ENCODE results near the gene BTBD19. TPM values are rescaled to one million over a fixed set of nuclear protein-coding genes. Genes with fewer than 3 reads are reported as not detected.

Gene BTBD19
- total and polyA plus RNA-seq, 4 donors = 5.1 to 41.1 (median 36.9) TPM

GRCh38 chr1:44842486-44842861 lies 34.2 kb downstream of the BTBD19 start:
- 64% methylated on average over 16 of the region's 16 CpGs for WGBS, 2 donors

GRCh38 chr1:44842862-44843655 lies 34.7 kb downstream of the BTBD19 start, which contains the start of gene PTCH2:
Gene PTCH2, minus strand, starts transcription at chr1:44843253. Its CDS starts 321 bp downstream, at chr1:44842932.
- Histone ChIP-seq H3K4me1 (ENCODE audit: control insufficient read depth in 1 of 2, insufficient read depth in 2 of 2, low read length in 2 of 2) (no peaks in the 10 kb centered on the region), H3K27me3 (ENCODE audit: control insufficient read depth in 1 of 2, insufficient read depth in 2 of 2, low read length in 1 of 2) (no peaks in the 10 kb centered on the region), H3K27ac (ENCODE audit: low read depth in 1 of 2, low read length in 2 of 2) (no peak within 1 kb of the TSS), H3K4me3 (ENCODE audit: low read length in 2 of 2) (peak within 1 kb of the TSS; percentile 27 to 76), H3K9me3 (ENCODE audit: control insufficient read depth, low read length) (no peaks in the 10 kb centered on the region), H3K36me3 (ENCODE audit: control insufficient read depth in 1 of 2, insufficient read depth in 2 of 2, low read length in 1 of 2) (no peaks in the 10 kb centered on the region)
- intact Hi-C loops (cut with DNase I) = loop anchor here in 1 of 2 donors (5.0 kb wide), 1 partner anchor 459 kb away; no protein-coding TSS in a partner anchor
- DNase-seq (peak; percentile 82 to 93), ATAC-seq (ENCODE audit: low FRiP score) (peak; percentile 87)
- 1% methylated on average over 51 to 72 of the region's 72 CpGs for WGBS, 2 donors

More at GRCh38 chr1:44842486-44842861, 34.2 kb downstream of the BTBD19 start:
- Histone ChIP-seq H3K27ac (ENCODE audit: low read depth in 1 of 2, low read length in 2 of 2) (no peak overlapping the region), H3K27me3 (ENCODE audit: control insufficient read depth in 1 of 2, insufficient read depth in 2 of 2, low read length in 1 of 2) (no peaks in the 10 kb centered on the region), H3K4me1 (ENCODE audit: control insufficient read depth in 1 of 2, insufficient read depth in 2 of 2, low read length in 2 of 2) (no peaks in the 10 kb centered on the region), H3K9me3 (ENCODE audit: control insufficient read depth, low read length) (no peaks in the 10 kb centered on the region), H3K36me3 (ENCODE audit: control insufficient read depth in 1 of 2, insufficient read depth in 2 of 2, low read length in 1 of 2) (no peaks in the 10 kb centered on the region), H3K4me3 (ENCODE audit: low read length in 2 of 2) (peak overlapping the region; percentile 27 to 76)
- DNase-seq (no peak), ATAC-seq (ENCODE audit: low FRiP score) (peak; percentile 29)
- intact Hi-C loops (cut with DNase I) = loop anchor here in 1 of 2 donors (5.0 kb wide), 1 partner anchor 460 kb away; no protein-coding TSS in a partner anchor

GRCh38 chr1:44846985-44847384 lies 38.7 kb downstream of the BTBD19 start:
- ATAC-seq (ENCODE audit: low FRiP score) (no peak), DNase-seq (no peak)
- WGBS, 2 donors = 69% methylated on average over 1 of the region's 1 CpG
- Histone ChIP-seq H3K27ac (ENCODE audit: low read depth in 1 of 2, low read length in 2 of 2) (no peak overlapping the region), H3K27me3 (ENCODE audit: control insufficient read depth in 1 of 2, insufficient read depth in 2 of 2, low read length in 1 of 2) (no peaks in the 10 kb centered on the region), H3K4me3 (ENCODE audit: low read length in 2 of 2) (no peak overlapping the region), H3K9me3 (ENCODE audit: control insufficient read depth, low read length) (no peaks in the 10 kb centered on the region), H3K4me1 (ENCODE audit: control insufficient read depth in 1 of 2, insufficient read depth in 2 of 2, low read length in 2 of 2) (no peaks in the 10 kb centered on the region), H3K36me3 (ENCODE audit: control insufficient read depth in 1 of 2, insufficient read depth in 2 of 2, low read length in 1 of 2) (no peaks in the 10 kb centered on the region)
- intact Hi-C loops (cut with DNase I) = no loop called here

GRCh38 chr1:44847845-44848244 lies 39.5 kb downstream of the BTBD19 start:
- 73% methylated on average over 1 of the region's 1 CpG for WGBS, 2 donors
- Histone ChIP-seq H3K9me3 (ENCODE audit: control insufficient read depth, low read length) (no peaks in the 10 kb centered on the region), H3K4me3 (ENCODE audit: low read length in 2 of 2) (no peak overlapping the region), H3K27me3 (ENCODE audit: control insufficient read depth in 1 of 2, insufficient read depth in 2 of 2, low read length in 1 of 2) (no peaks in the 10 kb centered on the region), H3K36me3 (ENCODE audit: control insufficient read depth in 1 of 2, insufficient read depth in 2 of 2, low read length in 1 of 2) (no peaks in the 10 kb centered on the region), H3K4me1 (ENCODE audit: control insufficient read depth in 1 of 2, insufficient read depth in 2 of 2, low read length in 2 of 2) (no peaks in the 10 kb centered on the region), H3K27ac (ENCODE audit: low read depth in 1 of 2, low read length in 2 of 2) (no peak overlapping the region)
- DNase-seq = no peak
- intact Hi-C loops (cut with DNase I) = no loop called here
- no peak for ATAC-seq (ENCODE audit: low FRiP score)

GRCh38 chr1:44848456-44849181 lies 40.3 kb downstream of the BTBD19 start:
- ATAC-seq (ENCODE audit: low FRiP score) (no peak), DNase-seq (no peak)
- 80 to 86% methylated on average over 7 of the region's 7 CpGs for WGBS, 2 donors
- intact Hi-C loops (cut with DNase I) = no loop called here
- Histone ChIP-seq H3K27ac (ENCODE audit: low read depth in 1 of 2, low read length in 2 of 2) (no peak overlapping the region), H3K36me3 (ENCODE audit: control insufficient read depth in 1 of 2, insufficient read depth in 2 of 2, low read length in 1 of 2) (no peaks in the 10 kb centered on the region), H3K4me1 (ENCODE audit: control insufficient read depth in 1 of 2, insufficient read depth in 2 of 2, low read length in 2 of 2) (no peaks in the 10 kb centered on the region), H3K4me3 (ENCODE audit: low read length in 2 of 2) (no peak overlapping the region), H3K27me3 (ENCODE audit: control insufficient read depth in 1 of 2, insufficient read depth in 2 of 2, low read length in 1 of 2) (no peaks in the 10 kb centered on the region), H3K9me3 (ENCODE audit: control insufficient read depth, low read length) (no peaks in the 10 kb centered on the region)

GRCh38 chr1:44849575-44850132 lies 41.3 kb downstream of the BTBD19 start:
- Histone ChIP-seq H3K36me3 (ENCODE audit: control insufficient read depth in 1 of 2, insufficient read depth in 2 of 2, low read length in 1 of 2) (no peaks in the 10 kb centered on the region), H3K4me1 (ENCODE audit: control insufficient read depth in 1 of 2, insufficient read depth in 2 of 2, low read length in 2 of 2) (no peaks in the 10 kb centered on the region), H3K9me3 (ENCODE audit: control insufficient read depth, low read length) (no peaks in the 10 kb centered on the region), H3K27me3 (ENCODE audit: control insufficient read depth in 1 of 2, insufficient read depth in 2 of 2, low read length in 1 of 2) (no peaks in the 10 kb centered on the region), H3K4me3 (ENCODE audit: low read length in 2 of 2) (no peak overlapping the region), H3K27ac (ENCODE audit: low read depth in 1 of 2, low read length in 2 of 2) (no peak overlapping the region)
- ATAC-seq (ENCODE audit: low FRiP score) (no peak), DNase-seq (no peak)
- intact Hi-C loops (cut with DNase I) = no loop called here
- WGBS, 2 donors = 85 to 89% methylated on average over 2 of the region's 2 CpGs

GRCh38 chr1:44851308-44851707 lies 43.0 kb downstream of the BTBD19 start:
- Histone ChIP-seq H3K27me3 (ENCODE audit: control insufficient read depth in 1 of 2, insufficient read depth in 2 of 2, low read length in 1 of 2) (no peaks in the 10 kb centered on the region), H3K9me3 (ENCODE audit: control insufficient read depth, low read length) (no peaks in the 10 kb centered on the region), H3K4me1 (ENCODE audit: control insufficient read depth in 1 of 2, insufficient read depth in 2 of 2, low read length in 2 of 2) (no peaks in the 10 kb centered on the region), H3K4me3 (ENCODE audit: low read length in 2 of 2) (no peak overlapping the region), H3K36me3 (ENCODE audit: control insufficient read depth in 1 of 2, insufficient read depth in 2 of 2, low read length in 1 of 2) (no peaks in the 10 kb centered on the region), H3K27ac (ENCODE audit: low read depth in 1 of 2, low read length in 2 of 2) (no peak overlapping the region)
- WGBS, 2 donors = 96 to 99% methylated on average over 1 of the region's 1 CpG
- ATAC-seq (ENCODE audit: low FRiP score) (no peak), DNase-seq (no peak)
- intact Hi-C loops (cut with DNase I) = no loop called here

- Histone ChIP-seq H3K4me1 (ENCODE audit: control insufficient read depth in 1 of 2, insufficient read depth in 2 of 2, low read length in 2 of 2) (no peaks in the 10 kb centered on the region), H3K9me3 (ENCODE audit: control insufficient read depth, low read length) (no peaks in the 10 kb centered on the region), H3K27ac (ENCODE audit: low read depth in 1 of 2, low read length in 2 of 2) (no peak overlapping the region), H3K27me3 (ENCODE audit: control insufficient read depth in 1 of 2, insufficient read depth in 2 of 2, low read length in 1 of 2) (no peaks in the 10 kb centered on the region), H3K36me3 (ENCODE audit: control insufficient read depth in 1 of 2, insufficient read depth in 2 of 2, low read length in 1 of 2) (no peaks in the 10 kb centered on the region), H3K4me3 (ENCODE audit: low read length in 2 of 2) (no peak overlapping the region)
- 97% methylated on average over 6 of the region's 6 CpGs for WGBS, 2 donors
- ATAC-seq (ENCODE audit: low FRiP score) = no peak
- intact Hi-C loops (cut with DNase I) = no loop called here
- DNase-seq = no peak
Measured at GRCh38 chr1:44853201-44853600, 44.9 kb downstream of the BTBD19 start.

Measured in aorta (tissue), 5 donors.